Suppressor macrophage treated with lipopolysaccharide for 4 hours (primary cell): ENCODE measurements around the gene OXCT1.

ENCODE experiments used
- DNase-seq: peaks from one replicate; pipeline ENCODE4 v3.0.0-alpha.2; 2020

Gene OXCT1

GRCh38 chr5:41869724-41870626 lies at the start of gene OXCT1:
Gene OXCT1 (minus strand): TSS chr5:41870425. CDS start chr5:41870358, 67 bp downstream.
- peak; percentile 83 for DNase-seq

DNA sequence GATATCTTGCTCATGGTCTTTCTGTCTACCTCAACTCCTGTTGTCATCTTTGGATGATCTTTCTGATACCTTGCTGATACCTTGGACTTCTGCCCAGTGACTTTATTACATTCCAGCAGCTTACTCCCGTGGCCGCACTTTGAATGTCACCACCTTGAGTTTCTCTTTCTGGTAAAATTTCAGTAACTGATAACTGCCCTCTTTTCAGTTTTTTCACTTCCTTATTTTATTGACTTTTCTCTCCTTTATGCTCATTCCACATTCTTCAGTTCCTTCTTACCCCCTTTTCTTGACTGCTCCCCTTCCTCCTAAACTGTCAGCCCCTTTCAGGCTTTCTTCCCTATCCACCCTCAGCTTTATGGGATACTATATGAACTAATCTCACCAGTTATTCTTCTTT lies 47.9 kb upstream of the OXCT1 start:
- DNase-seq: no peak

- DNase-seq: peak; percentile 19
Observed at GRCh38 chr5:41908374-41909079, 38.3 kb upstream of the OXCT1 start.

DNA sequence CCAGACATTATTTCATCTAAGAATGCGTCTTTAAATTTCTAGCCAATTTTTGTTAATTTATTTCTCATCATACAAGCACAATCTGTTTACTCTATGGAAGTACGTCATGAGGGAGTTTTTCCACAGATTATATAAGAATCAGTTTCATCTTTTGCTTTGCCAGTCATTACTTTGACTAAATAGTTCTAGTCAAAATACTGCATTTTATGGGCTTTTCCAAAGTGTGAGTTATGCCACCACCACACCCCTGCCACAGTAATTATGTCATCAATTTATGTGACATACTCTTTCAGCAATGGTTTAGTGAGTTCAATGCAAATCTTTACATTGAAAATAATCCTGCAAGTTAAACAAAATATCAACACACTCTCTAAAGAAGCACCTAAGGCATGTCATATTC lies 35.9 kb upstream of the OXCT1 start:
- DNase-seq: peak; percentile 48

DNA sequence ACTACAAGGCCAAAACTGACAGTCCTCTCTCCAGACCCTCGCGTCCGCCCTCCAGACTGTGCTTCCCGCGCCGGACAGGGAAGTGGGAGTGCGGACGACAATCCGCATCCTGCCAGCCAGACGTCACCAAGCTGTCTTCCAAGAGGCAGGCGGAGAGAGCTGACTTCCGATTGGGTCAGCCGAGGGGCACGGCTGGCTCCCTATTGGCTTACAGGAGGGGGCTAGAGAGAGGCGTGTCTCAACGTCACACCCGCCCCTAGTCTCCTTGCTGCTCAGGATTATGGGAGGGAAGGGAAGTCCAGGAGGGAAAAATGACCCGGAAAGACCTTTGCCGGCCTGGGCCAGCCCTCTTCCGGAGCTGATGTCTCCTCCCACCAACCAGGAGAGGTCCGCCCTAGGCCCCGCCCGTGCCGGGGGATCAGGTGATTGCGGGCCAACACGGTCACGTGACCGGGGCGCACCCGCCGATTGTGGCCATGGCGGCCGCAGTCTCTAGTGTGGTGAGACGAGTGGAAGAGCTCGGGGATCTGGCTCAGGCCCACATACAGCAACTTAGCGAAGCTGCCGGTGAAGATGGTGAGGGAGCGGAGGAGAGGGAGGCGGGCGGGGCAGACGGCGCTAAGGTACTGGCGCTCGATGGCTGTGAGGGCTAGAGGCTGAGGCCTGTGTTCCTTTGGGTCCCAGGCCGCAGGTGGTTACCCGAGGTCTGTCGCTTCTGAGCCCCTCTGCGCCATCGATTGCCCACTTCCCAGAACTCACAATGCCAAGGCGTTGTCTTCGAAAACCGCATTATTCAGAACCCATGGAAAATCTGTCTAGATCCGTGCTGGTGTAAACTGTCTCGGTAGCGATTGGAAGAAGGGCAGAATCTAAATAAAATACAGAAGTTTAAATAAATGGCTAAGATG lies 33.9 kb upstream of the OXCT1 start, which contains the start of gene RIMOC1:
Gene RIMOC1 (plus strand): TSS at position 453 of the 908 bp plus-strand sequence. CDS start 24 bp downstream, at position 477.
- DNase-seq: peak; percentile 99

- no peak for DNase-seq
Observed at GRCh38 chr5:41903382-41903891, 33.2 kb upstream of the OXCT1 start.

DNA sequence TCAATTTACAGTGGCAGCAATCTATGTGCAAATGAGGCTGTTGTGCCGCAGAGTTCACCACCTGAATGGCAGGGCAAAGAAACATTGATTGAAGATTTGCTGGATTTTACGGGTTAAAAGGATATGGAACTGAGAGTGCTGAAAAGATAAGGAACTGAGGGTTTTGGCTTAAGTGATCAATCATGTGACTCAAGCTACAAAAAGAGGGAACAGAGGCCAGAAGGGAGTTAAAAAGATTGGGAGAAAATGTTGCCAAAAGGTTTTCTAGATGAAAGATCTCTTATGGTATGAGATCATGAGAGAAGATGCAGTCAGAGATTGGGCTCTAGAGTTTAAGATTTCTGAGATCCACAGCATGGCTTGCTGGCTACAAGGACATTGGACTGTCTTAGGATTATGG lies 26.0 kb upstream of the OXCT1 start:
- peak; percentile 3 for DNase-seq

DNA sequence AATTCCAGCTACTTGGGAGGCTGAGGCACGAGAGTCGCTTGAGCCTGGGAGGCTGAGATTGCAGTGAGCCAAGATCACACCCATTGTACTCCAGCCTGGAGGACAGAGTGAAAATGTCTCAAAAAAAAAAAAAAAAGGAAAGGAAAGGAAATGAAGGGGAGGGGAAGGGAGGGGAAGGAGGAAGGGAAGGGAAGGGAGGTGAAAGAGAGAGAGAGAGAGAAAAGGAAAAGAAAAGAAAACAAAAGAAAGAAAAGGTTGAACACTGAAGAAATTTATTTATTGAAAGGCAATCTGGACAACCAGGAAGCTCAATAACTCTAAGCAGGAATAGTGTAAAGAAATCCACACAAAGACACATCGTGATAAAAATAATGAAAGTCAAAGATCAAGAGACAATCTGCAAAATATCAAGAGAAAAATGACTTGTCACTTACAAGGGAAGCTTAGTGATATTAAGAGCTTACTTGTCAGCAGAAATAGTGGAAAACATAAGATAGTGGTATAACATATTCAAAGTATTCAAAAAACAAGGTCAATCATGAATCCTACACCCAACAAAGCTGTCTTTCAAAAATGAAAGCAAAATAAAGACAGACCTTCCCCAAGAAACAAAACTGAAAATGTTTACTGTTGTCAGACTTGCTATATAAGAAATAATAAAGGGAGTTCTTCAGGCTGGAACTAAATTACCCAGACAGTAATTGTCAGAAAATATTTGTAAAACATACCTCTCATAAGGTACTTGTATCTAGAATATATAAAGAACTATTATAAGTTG lies 23.0 kb upstream of the OXCT1 start:
- peak; percentile 45 for DNase-seq

DNA sequence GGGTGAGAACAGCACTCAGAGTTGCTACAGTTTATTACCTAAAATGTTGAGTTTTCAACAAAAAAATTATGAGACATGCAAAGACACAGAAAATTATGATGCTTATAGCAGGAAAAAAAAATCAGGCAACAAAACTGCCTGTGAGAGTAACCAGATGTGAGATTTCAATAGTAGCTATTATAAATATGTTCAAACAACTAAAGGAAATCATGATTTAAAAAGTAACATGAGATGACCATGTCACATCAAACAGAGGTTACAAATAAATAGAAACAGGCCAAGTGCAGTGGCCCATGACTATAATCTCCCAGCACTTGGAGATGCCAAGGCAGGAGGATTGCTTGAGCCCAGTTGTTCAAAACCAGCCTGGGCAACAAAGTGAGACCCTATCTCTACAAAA lies 21.8 kb upstream of the OXCT1 start:
- DNase-seq: no peak

- no peak for DNase-seq
Observed at GRCh38 chr5:41891066-41891707, 21.0 kb upstream of the OXCT1 start.

DNA sequence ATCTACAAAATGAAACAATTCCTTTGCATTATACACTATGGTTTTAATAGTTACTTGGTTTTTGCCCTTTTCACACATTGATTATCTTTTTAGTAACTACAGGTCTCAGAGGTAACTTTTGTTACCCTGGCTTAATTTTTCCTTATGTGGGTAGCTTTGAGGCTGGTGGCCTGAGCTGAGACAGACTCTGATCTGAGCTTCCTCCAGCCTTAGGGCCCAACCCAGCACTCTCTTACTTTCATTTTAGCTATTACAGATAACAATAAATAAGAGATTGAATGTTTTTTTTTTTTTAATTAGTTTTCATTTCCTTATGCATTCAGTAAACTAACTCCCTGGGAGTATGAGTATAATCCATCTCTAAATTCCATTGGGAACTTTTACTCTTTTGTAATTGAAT lies 15.1 kb upstream of the OXCT1 start:
- DNase-seq: no peak

- no peak for DNase-seq
Observed at GRCh38 chr5:41883936-41884335, 13.7 kb upstream of the OXCT1 start.

DNA sequence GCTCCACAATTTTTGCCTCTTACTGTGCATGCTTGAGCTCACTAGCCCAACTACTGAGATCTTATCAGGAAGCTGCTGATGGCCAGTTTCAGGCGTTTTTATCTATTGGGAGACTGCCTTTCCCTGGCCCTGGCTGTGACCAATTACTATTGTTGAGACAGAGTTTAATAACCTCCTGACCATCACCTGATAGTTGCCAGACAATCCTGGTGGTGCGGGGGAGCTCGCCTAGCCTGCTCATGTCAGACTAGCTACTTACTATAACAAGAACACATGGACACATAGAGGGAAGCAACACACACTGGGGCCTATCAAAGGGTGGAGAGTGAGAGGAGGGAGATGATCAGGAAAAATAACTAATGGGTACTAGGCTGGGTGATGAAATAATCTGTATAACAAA lies 13.0 kb upstream of the OXCT1 start:
- DNase-seq: no peak

DNA sequence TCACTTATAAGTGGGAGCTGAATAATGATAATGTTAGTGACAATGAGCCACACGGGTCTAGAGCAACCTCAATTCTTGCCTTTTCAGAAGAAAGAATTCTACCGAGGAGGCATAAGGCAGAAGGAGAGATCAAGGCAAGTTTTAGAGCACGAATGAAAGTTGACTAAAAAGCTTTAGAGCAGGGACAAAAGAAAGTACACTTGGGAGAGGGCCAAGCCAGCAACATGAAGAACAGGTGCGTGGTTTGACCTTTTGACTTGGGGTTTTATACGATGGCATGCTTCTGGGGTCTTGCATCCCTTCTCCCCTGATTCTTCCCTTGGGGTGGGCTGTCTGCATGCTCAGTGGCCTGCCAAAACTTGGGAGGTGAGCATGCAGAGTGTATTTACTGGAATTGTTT lies 12.5 kb upstream of the OXCT1 start:
- no peak for DNase-seq

- no peak for DNase-seq
Observed at GRCh38 chr5:41878643-41879478, 8.6 kb upstream of the OXCT1 start.

- no peak for DNase-seq
Observed at GRCh38 chr5:41878173-41878572, 7.9 kb upstream of the OXCT1 start.

DNA sequence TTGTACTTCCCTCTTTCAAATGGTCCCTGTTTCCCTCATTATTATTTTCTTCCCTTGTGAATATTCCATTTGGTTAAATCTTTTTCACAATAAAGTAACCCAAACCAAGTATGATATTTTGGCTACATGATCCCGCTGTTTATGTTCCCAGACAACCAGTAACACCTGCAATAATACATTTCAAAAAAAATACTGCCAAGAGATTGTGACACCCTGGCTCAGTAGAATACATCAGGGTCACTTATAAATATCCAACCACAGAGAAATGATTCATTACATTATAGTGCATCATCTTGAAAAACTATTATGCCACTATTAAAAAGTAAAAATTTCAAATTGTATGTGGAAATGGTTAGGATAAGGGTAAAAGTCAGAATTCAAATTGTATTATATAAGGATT lies 7.2 kb upstream of the OXCT1 start:
- no peak for DNase-seq

DNA sequence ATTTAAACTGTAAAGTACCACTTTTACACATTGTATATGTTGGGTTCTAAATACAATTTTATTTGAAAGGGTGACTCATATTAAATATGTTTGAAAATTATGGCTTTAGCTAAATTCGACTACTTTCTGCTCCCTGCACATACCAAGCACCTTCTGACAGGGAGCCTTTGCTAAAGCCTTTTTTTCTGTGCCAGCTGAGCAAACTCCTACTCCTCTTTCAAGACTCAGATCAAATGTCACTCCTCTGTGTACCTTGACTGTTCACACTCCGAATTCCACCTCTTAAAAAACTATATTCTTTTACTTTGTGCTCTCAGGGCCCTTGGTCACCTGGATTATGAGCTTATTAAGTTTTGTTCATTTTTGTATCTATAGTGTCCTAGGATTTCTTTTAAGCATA lies 6.5 kb upstream of the OXCT1 start:
- DNase-seq: no peak

DNA sequence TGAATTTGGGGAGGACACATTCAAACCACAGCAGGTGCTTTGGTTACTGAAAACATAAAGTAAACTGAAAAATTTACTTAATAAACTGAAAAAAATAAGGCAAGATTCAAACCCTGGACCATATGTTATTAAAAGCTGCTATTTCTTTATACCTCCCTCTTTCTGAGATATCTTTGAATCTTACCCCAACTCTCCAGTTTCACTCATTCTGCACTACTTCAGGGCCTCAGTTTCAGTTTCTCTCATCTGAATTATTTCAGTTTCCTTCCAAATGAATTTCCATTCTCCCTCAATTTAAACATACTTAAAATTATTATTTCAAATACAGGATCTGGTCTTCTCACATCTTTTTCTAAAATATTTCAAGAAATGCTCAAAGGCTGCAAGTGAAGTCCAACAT lies 4.9 kb upstream of the OXCT1 start:
- DNase-seq: no peak

GRCh38 chr5:41874512-41875060 lies 4.4 kb upstream of the OXCT1 start:
- no peak for DNase-seq
